HG03457 (cell line): ENCODE data around the gene SHC4.
A peak's percentile ranks its signal among the peaks of the same experiment; 100 is the strongest.
"Not testable (repeated sequence)": the region's sequence is repeated elsewhere in the genome, so short reads cannot be mapped to it uniquely, and the experiment has no call there.

Source experiments
- ATAC-seq: cut with Tn5 transposase; IDR thresholded peaks from one replicate; pipeline ENCODE4 v1.9.1; 2021; ENCODE audit warnings: moderate number of reproducible peaks; ENCODE audit not compliant: unreplicated experiment

The SHC4 gene

DNA sequence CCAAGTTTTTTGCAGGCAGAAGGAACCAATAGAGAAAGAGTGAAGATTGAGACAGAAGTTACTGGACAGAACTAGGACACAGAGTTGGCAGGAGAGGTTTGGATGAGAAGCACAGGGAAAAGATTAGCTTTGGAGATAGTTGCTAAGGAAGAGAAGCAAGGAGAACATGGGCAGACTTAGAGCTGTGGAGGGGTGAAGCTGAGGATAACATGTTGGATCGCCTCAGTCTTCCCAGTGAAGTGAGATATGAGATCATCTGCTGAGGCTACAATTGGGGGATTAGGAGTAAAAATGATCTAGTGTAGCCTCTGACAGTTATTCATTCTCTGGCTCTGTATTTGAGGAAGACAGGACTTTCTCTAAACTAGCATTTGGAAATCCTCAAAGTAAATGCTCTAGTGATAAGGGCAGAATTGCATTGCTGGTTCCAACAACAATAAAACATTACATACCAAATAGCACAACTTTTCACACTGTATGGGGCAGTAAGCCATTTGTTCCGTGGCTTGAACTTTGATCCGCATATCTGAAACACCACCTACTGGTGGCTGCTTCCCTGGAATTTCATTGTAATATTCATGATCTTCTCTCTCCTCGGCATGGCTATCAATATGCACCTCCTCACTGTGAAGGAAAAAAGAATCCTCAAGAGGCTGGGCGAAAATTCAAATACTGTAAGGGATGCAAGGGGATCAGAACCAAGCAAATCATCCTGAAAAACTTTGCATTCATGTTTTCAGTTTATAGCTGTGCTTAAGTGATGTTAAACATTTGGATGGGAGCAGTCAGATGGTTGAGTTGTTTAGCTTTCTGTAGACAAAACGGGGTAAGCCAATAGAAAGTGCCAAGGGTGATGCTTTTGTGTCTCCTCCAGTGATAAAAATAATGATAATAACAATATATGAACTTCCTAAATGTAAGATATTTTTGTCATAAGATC is 107.9 kb downstream of the SHC4 start:
- ATAC-seq = no peak

DNA sequence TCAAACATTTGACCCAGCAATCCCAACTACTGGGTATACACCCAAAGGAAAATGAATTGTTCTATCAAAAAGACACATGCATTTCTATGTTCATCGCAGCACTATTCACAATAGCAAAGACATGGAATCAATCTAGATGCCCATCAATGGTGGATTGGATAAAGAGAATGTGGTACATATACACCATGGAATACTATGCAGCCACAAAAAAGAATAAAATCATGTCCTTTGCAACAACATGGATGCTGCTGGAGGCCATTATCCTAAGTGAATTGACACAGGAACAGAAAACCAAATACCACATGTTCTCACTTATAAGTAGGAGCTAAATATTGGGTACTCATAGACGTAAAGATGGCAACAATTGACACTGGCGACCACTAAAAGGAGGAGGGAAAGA is 109.3 kb downstream of the SHC4 start:
- not testable (repeated sequence) for ATAC-seq

DNA sequence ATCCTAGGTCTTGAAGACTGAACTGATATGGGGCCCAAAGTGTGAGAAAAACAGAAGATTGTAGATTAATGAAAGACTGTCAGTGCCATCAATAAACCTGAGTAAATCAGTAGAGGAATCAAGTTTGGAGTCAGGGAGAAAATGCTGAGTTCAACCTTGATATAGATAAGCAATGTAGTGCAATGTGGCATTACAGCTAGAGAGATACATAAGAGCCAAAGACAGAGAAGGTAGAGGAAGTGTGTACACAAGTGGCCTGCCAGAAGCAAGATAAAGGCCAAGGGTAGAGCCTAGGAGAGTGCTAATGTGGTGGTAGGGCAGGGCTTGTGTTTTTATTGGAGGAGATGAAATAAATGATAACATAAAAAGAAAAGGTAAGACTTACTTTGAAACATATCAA is 111.8 kb downstream of the SHC4 start:
- ATAC-seq = no peak

DNA sequence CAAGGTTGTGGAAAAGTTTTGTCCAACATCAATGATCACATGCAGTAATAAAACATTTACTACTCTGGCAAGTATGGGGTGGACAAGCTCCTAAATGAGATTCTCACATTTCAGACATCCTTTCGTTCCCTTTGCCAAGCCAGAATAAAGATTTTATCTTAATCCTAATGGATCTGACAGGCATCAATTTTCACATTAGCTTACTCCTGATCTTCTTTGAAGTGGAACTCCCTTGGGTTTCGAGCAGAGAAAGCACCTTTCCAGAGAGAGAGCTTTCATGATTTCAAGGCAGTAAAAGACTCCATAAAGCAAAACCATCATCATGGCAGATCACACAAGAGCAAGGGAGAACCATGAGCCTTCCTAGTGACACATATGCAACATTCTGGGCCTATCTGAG is 113.1 kb downstream of the SHC4 start:
- no peak for ATAC-seq

DNA sequence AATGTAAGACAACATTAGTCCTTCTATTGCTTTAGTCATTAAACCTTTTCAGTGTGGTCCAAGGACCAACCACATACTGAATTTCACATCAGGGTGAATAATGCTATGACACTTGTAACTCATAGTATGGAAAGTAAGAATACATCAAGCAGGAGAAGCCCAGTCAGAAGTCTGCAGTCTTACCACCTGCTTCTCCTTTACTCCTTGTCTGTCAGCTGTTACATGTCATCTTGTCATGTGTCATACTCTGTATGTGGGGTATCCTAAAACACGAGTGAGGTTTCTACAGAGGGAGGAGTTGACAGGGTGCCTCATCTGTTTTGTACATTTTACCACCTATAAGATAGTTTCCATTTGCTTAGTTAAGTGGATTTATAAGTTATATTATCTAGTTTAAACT is 118.6 kb downstream of the SHC4 start:
- no peak for ATAC-seq

DNA sequence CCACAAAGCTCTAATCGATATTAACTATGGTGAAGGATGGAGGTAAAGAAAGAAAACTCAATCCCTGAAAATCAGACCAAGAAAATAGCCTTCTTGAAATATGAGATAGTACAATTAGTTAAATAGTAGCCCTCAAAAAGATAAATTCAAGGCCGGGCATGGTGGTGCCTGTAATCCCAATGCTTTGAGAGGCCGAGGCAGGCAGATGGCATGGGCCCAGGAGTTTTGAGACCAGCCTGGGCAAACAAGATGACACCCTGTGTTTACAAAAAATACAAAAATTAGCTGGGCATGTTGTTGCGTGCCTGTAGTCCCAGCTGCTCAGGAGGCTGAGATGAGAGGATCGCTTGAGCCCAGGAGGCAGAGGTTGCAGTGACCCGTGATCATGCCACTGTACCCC is 121.2 kb downstream of the SHC4 start:
- no peak for ATAC-seq

DNA sequence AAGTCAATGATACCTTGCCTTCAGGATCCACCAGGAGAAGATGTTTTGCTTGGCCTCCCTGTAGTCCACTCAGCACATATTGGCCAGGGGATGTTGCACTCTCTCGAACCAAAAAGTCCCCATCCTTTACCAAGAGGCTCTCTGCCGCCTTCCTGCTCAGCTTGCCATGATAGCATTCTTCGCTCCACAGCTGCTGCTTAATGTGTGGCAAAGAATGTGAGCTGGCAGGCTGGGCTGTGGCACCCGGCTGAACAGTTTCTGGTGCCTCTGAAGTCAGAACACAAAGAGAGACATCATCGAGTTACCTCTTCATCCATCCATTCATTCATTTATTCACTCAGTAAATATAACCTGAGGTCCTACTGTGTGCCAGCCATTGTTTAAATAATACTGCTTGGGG is 129.0 kb downstream of the SHC4 start:
- no peak for ATAC-seq

DNA sequence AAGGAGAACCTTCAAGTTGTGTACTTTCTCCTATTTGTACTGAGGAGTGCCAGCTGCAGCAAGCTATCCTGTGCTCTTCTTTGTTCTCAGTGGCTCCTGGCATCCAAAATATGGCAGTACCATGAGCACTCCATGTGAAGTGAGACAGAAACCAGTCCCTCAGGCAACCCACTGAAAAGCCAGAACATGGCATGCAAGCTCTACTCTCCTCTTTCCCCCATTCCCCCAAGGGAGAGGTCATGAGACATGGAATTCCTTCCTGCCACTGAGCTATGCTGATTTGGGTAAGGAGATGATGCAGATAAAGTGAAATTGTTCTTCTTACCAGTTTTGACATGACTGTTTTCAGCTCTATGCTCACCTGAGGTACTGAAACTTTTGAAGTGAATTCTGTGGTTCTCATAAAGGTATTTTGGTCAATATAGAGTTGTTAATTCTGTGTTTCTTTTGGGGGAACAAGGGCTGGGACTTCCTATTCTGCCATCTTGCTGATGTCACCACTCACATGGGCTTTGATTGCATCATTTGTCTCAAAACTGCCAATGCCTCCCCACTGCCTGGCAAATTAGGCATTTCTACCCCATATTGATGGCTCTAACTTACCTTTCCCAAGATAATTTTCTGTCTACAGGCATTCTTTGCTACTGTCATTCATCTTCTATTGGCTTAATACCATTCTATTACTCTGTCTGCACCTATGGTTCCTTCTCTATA is 130.0 kb downstream of the SHC4 start:
- no peak for ATAC-seq

DNA sequence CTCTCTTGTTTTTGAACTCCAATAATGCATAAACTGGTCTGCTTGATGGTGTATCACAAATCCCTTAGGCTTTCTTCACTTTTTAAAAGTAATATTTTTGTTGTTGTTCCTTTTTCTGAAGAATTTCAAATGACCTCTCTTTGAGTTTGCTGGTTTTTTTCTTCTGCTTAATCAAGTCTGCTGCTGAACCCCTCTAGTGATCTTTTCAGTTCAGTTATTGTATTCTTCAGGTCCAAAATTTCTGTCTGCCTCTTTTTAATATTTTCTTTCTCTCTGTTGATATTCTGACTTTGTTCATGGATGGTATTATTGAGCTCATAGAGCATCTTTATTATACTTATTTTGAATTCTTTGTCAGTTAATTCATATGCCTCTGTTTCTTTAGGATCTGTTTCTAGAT is 131.1 kb downstream of the SHC4 start:
- ATAC-seq = no peak

DNA sequence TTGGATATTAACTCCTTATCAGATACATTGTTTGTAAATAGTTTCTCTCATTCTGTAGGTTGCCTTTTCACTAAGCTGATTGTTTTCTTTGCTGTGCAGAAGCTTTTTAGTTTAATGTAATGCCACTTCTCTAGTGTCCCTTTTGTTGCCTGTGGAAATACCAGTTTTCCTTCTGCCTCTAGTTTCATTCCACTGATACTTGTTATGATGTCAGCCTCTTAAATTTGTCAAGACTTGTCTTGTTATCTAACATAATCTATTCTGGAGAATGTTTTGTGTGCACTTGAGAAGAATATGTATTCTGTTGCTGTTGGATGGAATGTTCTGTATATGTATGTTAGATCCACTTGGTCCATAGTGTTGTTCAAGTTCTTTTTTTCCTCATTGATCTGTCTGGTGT is 134.8 kb downstream of the SHC4 start:
- ATAC-seq = no peak

DNA sequence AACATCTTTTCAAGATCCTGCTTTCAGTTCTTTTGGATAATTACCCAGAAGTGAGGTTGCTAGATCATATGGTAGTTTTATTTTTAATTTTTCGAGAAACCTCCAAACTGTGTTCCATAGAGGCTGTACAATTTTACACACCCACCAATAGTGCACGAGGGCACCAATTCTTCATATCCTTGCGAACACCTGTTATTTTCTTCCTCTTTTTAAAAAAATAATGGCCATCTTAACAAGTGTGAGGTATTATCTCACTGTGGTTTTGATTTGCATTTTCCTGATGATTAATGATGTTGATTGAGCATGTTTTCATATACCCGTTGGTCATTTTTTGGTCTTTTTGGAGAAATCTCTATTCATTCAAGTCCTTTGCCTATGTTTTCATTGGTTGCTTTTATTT is 135.2 kb downstream of the SHC4 start:
- no peak for ATAC-seq

DNA sequence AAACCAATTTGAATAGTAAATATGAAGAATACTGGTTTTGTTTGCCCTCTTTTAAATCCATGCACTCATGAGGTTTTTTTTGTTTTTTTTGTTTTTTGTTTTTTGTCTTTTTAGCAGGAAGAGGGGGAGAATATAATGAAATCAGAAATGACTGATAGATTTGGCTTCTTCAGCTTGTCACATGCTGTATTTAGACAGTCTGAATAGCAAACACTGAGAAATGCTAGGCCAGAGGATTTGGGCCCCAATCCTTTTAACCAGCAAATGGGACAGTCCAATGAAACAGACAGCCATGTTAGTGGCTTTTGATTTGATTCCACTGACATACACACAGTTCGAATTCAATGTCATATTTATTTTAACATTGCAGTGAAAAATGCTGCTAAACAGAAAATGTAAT is 138.6 kb downstream of the SHC4 start:
- no peak for ATAC-seq

DNA sequence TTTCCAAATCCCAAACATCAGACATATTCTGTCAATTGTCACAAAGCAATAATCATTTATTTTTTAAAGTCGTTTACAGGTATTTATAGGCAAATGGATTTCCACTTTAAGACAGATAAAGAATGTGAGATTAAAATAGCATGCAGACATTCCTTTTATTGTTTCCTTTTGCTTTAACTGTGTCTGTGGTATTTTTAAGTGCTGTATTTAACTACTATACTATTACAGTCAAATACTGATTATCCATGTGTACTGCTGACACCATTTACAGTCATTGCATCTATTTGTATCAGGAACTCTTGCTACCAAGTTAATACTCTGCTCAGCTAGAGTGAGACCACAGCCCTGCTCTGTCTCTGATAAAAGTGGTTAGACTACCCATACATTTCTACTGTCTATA is 140.0 kb downstream of the SHC4 start:
- ATAC-seq = no peak

DNA sequence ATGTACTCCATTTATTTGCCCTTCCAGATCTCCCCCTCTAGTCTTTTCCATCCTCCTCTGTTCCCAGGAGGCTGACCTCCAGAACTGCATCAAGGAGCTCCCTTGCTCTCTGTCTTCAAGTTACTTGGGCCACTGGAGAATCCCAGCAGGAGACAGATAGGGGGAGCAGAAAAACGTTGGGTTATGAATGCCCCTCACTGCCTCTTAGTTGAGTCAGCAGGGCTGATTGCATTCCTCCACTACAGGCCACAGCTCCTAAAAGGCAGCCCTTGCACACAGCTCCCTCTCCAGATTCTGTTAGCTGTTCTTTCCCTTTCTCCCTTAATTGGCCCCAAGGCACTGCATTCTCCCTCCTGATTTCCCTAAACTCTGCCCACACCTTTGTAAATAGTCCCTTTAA is 140.5 kb downstream of the SHC4 start:
- ATAC-seq = no peak

DNA sequence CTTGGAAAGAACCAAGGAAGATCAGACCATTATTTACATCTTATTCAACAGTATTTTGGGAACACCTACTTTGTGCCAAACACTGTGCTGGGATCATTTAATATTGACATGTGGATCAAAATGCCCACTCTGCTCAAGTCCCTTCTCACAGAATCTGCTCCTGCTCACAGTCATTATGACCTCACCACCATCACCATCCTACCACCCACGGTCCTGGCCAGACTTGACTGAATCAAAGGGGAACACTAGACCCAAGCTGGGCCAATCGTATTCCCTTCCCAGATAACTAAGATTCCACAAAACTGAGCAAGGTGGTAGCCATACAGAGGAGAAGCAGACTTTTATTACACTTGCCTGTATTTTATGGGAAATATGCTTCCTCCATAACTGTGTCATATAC is 149.4 kb downstream of the SHC4 start:
- no peak for ATAC-seq

DNA sequence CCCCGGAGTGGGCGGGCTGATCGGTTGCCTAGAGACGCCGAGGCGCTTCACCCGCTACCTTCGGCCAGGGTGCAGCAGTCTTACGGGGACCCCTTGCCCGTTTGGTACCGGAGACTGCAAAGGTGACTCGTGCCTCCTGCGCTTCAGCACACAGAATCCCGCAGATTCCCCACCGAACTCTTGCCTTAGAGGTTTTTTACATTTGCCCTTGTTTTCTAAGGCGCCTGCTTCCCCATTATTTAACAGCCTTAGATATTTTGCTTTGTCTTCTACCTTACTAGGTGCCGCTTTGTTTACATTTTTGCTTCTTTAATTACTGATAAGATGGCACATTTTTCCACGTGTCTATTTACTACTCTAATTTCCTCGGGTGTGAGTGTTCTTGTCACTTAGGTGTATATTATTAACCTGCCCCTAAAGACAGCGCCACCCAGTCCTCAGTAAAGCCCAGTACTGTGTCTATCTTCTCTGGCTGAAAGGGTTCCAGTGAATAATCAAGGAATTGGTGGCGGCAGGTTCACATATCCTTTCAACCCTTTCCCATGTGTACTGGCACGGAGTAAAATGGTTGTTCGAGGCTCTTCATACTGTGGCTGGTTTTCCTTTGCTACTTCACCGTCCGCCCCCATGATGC is 152.3 kb downstream of the SHC4 start:
- no peak for ATAC-seq

DNA sequence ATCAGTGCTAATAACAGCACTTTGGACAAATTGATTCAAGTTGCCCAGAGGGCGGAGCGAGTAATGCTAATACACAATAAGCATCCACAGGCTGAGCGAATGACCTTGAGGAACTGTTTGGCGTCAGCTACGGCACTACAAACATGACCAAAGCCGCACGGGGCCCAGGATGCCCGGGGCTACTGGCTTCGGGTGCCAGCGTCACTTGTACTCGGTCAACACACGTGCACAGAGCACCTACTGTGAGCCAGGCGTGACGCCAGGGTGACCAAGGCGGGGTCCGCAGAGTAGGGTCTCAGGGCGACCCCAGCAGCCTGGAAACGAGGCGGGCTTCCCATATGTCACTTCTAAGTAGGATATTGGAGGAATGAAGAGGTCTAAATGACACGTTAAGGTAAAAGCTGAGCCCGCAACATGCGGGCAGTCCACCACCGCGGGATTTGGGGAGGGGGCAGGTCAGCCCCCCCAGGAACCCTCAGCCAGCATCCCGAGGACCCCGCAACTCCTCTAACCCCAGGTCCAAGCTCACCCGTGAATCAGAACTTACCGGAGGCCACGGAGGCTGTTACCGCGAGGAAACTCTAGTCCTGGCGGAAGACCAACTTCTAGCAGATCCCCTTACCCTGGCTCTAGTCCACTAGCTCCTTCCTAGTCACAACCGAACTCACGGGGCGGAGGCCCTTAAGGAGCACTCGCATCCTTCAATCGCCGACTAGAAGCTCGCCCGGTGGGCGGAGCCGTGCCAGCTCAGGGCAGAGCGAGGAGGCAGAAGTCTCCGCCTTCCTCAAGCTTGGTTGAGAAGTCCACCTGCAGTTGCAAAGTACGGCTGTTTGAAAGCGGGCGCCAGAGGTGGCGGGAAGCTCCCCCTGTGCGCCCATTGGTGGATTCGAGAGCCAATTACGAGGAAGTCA is 153.1 kb downstream of the SHC4 start, which contains the start of gene CEP152:
CEP152 (minus strand) TSS at position 656 of the 911 bp plus-strand sequence. CDS start 5,420 bp downstream, outside the sequence.
- peak; percentile 97 for ATAC-seq

DNA sequence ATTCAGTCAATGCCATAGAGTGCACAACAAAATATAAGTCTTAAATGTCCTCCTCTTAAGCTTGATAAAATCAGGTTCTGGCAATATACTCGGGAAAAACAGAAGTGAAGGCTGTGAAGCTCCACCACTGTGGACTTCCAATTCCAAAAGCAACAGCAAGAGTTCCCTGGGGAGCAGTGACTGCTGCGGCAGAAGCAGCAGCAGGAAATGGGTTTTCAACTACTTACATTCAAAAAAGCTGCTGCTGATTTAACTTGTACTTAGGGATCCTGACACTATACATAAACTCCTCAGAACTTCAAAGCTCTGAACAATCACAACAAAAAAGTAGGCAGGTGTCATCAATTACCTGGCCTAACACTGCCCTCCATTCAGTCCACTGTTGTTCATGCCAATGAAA is 157.6 kb downstream of the SHC4 start:
- ATAC-seq = no peak

DNA sequence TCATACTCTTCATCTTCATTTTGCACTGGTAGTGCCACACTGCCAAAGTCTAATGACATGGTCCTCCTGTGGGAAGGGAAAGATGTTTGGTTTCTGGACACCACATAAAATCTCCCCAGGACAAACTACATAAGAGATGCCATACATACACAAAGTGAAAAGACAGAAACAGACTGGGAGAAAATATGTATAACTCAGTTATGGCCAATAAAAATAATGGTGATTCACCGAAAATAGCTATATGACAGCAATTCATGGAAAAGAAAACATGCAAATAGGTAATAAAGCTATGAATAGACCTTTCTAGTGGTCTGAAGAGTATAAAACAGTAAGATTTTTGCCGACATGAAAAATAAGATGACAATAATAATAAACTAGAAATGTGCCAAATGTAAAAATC is 158.1 kb downstream of the SHC4 start:
- no peak for ATAC-seq

DNA sequence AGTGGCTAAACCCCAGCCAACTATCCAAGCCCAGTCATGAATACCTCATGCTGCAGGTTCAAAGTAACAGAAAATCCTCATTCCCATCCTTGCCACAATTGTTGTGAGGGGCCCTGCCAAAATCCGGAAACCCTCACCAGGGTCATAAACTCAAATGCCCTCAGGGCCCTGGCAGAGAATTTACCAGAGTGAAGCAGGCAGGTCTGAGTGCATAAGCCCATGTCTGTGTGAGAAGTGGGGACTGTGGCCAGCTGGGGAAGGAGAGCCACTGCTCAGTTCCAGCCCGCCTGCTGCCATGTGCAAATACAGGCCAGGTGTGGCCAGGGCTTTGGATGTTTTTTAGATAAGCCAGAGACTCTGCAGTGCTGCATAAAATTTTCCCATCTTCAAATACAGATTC is 159.8 kb downstream of the SHC4 start:
- ATAC-seq = no peak

DNA sequence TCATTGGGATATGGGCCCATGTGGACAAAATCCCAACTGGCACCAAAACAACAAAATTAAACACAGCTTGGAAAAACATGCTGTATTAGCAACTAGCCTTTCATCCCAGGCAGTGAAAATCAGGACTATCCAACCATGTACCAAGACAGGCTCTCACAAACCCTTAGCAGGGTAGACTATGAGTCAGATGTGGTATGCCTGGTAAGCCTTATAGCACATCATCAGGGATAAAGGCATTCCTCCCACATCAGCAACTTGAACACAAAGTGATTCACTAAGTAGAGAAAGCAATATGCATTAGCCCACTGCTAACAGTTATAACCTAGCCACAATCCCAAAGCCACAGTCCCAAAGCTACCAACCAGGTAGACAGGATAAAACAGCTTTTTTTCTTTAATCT is 160.9 kb downstream of the SHC4 start:
- no peak for ATAC-seq
